ELF-1 (cell line): ENCODE data around the gene PCNT.
"Not testable (repeated sequence)": the region's sequence is repeated elsewhere in the genome, so short reads cannot be mapped to it uniquely, and the experiment has no call there.

ENCODE experiments used
- DNase-seq: peaks from one replicate; pipeline ENCODE4 v3.0.0-alpha.2; 2016; ENCODE audit warnings: low read depth, low spot score

Gene PCNT

DNA sequence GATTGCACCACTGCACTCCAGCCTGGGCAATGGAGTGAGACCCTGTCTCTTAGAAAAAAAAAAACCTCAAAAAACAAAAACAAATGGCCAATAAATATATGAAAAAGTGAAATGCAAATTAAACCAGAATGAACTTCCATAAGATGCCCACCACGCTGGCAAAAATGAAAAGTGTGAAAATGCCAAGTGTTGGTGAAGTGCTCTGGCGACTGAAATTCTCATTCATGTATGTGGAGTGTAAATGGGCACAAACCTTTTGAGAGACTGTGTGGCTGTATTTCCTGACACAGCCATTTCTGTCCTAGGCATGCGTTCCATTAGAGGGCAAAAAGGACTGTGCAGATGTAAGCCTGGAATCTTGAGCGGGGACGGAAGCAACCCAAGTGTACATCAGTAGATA lies 19.5 kb upstream of the PCNT start:
- DNase-seq: no peak

DNA sequence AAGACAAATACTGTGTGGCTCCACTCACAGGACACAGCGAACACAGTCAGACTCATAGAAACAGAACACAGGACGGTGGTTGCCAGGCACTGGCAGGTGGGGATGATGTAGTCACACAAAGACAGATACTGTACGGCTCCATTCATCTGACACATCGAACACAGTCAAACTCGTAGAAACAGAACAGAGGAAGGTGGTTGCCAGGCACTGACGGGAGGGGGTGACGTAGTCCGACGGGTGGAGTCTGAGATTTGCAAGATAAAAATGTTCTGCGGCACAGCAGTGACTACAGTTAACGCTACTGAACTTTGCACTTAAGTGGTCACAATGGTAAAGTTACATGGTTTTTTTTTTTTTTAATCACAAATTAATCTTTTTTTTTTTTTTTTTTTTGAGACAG lies 19.0 kb upstream of the PCNT start:
- no peak for DNase-seq

DNA sequence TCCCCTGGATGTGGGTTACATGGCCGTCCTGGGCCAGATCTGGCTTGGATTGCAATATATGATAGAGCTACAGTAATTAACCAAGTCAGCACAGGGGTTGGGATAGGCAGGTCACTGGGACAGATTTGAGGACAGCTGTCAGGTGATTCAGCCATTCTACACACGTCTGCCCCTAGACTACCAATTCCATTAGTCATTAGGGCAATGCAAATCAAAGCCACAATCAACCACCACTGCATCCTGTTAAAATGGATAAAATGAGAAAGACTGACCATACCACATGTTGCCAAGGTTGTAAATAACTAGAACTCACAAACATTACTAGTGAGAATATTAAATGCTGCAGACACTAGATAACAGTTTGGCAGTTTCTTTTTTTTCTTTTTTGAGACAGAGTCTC lies 16.3 kb upstream of the PCNT start:
- no peak for DNase-seq

DNA sequence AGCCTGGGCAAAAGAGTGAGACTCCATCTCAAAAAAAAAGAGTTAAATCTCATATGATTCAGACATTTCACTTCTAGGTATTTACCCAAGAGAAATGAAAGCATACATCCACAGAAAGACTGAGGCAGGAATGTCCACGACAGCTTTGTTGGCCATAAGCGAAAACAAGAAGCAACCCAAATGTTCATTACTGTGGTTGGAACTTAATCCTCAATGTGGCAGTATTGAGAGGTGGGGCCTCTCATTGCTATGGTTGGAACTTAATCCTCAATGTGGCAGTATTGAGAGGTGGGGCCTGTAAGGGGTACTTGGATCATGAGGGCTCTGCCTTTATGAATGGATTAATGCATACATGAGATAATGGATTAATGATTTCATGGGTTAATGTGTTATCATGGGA lies 15.5 kb upstream of the PCNT start:
- no peak for DNase-seq

DNA sequence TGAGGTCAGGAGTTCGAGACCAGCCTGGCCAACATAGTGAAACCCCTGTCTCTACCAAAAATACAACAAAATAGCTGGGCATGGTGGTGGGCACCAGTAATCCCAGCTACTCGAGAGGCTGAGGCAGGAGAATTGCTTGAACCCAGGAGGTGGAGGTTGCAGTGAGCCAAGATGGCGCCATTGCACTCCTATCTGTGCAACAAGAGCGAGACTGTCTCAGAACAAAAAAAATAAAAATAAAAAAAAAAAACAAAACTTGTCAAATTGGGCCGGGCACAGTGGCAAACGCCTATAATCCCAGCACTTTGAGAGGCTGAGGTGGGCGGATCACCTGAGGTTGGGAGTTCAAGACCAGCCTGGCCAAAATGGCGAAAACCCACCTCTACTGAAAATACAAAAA lies 13.7 kb upstream of the PCNT start:
- not testable (repeated sequence) for DNase-seq

DNA sequence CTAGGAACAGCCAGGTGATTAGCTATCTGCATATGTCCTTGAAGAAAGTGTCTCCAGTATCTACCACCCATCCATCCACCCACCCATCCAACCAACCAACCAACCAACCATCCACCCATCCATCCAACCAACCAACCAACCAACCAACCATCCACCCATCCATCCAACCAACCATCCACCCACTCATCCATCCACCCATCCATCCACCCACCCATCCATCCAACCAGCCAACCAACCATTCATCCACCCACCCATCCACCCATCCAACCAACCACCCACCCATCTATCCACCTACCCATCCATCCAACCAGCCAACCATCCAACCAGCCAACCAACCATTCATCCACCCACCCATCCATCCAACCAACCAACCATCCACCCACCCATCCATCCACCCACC lies 12.4 kb upstream of the PCNT start:
- no peak for DNase-seq

DNA sequence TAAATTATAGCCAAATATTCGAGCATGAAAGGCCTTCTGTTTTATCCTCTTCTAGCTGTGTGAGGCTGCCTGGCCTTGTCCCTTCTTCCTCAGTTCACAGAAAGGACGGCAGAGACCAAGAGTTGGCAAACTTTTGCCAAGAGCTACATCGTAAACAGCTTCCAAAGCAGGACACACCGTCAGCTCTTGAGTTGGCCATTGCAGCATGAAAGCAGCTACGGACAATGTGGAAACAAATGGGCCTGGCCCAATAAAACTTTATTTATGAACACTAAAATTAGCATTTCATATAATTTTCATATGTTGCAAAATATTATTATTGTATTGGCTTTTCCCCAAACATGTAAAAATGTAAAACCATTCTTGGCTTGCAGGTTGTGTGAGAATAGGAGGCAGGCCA lies 11.0 kb upstream of the PCNT start:
- DNase-seq: no peak

DNA sequence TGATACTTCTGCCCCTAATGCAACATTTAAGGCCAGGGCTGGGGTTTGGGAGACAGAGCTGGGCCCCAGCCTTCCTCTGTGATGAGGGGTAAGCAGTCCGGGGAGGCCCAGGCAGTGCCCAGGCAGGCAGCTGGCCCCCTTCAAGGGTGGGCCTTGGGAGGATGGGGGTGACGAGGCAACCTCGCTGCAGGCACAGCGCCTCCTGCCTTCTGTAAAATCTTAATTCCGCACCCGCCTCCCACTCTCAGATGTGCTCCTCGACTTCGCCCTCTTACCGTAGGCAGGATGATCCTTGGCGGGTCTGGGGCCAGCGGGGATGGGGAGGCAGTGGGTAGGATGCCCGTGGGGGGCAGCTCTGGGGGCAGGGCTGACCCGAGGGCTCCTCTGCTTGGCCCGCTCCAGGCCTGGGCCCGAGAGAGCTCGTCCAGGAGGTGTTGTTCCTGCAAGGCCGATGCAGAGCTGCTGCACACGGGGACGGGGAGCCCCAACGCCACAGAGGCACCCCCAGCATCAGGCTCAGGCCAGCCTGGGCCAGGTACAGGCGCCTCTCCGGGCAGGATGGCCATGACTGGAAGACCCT lies 9.4 kb upstream of the PCNT start:
- no peak for DNase-seq

DNA sequence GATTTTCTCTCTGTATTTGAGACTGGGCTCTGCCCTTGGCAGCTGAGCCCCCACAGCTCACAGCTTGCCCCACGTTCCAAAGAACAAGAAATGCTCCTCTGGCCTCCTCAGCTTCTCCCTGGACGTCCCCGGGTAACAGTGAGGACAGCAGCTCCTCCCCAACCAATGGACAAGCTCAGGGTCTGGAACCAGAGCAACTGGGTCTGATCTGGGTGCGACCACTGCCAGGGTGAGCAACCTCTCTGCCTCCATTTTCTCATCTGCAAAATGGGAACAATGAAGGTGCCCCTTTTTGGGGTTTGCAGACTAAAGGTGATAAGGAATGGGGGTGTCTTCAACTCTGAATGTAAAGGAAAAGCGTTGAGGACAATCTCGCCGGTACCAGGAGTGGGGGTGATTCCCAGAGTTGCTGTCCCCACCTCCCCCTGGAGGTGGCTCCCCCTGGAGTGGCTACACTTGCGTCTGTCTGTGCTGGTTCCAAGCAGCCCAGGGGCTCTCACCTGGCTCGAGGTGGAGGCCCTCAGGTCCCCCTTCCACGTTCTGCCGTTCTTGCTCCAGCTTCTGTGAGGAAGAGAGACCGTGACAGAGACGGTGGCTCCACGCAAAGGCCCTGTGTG lies 7.1 kb upstream of the PCNT start:
- DNase-seq: no peak

DNA sequence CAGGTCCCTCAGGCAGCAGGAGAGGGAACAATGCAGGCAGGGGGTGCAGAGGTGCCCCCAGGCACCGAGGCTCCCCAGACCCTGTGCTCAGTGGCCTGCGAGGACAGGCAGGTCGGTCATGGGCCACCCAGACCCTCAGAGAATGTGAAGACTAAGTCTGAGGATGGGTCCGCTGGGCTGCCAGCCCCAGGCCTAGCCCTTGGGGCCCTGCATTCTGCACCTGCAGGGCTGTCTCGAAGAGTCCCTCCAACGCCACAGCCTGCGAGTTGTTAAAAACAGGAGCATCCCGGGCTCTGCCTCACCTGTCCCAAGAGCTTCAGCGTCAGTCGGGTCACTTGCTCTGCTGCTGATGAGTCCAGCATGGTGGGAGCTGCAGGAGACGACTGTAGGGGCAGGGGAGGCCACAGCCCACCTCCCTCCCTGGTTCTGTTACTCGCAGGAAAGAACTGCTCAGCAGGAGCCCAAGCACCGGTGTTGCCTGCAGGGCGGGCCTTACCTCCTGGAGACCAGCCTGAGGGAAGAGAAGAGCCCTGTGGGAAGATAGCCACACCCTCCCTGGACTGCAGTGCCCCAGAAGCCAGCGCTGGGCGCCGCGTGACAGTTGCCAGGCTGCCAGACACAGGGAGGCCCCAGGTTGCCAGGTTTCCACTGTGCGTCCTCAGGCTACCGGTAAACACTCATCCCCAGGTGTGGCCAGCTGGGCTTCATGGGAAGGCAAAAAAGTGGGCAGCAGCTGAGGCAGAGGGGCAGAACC lies 6.1 kb upstream of the PCNT start:
- peak; percentile 51 for DNase-seq

DNA sequence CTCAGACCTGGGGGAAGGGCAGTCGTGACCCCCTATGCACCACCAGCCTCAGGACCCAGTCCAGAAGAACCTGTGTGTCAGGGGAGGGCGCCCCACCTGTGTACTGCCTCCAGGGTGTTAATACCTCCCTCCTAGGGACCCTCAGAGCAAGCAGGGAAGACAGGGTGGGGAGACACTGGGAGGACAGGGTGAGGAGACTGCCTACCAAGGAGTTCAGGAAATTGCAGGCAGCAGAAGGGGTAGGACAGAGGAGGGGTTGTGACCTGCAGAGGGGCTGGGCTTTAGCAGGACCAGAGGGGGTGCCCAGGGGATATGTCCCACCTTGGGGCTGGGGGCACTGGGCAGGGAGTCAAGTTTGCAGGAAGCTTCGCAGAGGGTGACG lies 5.5 kb upstream of the PCNT start:
- no peak for DNase-seq

DNA sequence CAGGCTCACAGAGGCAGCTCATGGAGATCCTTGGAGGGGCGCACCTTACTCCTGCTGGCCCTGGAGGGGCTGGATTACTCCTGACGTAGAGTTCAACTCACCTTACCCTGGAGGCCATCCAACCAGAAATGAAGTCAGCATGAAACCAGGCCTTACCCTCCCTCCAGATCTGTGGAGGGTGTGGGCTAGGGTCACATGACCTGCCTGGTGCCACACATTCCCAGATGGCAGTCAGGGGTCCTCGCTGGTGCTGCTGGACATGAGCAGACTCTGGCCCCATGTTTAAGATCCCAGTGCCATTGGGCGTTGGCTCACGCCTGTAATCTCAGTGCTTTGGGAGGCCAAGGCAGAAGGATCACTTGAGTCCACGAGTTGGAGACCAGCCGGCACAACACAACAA lies 4.8 kb upstream of the PCNT start:
- no peak for DNase-seq

DNA sequence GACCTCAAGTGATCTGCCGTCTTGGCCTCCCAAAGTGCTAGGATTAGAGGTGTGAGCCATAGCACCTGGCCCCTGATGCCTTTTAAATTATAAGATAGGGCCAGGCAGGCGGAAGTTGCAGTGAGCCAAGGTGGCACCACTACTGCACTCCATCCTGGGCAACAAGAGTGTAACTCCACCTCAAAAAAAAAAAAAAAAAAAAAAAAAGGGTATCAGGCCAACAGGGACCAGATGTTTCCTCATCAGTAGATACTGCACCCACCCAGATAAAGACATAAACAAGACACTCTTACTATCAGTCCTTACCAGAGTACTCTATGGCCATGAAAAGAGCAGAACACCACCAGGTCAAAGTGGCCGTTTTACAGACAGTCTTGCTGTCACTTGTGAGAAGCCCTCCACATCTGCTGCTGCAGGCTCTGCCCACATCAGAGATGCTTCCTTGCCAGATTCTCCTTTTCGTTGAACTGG lies 3.6 kb upstream of the PCNT start:
- no peak for DNase-seq

DNA sequence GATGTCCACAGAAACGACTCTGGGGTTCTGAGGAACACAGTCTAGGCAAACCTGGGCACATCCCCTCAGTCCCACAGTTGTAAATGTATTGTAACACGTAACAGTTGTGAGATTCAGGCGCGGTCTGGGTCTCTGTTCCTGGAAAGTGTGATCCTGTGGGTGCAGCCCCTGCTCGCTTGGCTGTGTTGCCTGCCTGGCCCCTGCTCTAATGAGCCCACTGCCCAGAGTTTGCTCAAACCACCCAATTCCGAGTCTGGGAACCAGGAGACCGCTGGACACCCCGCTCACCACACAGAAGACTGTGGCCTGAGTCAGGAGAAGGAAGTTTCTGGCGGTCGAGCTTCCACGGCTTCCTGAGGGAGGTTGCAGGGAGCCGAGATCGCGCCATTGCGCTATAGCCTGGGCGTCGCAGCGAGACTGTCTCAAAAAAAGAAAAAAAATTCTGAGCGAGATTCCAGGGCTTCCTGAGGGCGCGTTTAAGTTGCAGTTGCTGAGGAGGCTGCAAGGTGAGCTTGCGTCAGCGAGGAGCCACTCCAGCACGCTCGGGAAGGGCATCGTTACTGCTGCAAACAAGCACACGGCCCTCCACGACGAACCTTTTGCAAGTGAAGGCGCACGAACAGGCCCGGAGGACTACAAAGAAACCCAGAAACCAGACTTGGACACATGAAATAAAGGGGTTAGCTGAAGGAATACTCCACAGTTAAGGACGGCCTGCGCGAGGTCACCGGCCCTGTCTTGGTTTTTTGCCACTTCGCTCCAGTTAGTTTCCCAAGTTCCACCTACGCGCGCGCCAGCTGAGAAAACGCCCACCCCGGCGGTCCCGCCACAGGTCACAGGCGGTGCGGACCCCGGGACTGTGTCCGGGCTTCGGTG lies 1.4 kb upstream of the PCNT start:
- DNase-seq: peak; percentile 50

DNA sequence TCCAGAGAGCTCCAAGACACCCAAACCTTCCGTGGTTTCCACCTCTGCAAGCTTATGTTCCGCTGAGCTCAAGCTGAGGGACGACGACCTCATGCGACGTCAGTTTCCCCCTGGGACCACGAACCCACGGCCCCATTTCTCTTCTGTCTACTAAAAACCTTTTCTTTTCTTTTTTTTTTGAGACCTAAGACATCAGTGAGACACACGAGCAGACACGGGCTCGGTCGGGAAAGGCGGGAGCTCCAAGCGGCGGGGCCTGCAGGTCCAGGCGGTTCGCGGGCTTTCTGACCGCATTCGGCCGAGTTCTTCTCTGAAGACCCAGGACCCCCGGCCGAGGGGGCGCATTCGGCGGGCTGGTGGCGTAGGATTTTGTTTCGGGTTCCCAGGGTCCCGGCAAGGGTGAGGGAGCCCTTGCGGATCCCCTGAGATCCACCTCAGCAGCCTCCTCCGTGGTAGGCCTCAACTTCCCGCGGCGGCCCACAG lies 688 bp upstream of the PCNT start:
- peak; percentile 25 for DNase-seq

DNA sequence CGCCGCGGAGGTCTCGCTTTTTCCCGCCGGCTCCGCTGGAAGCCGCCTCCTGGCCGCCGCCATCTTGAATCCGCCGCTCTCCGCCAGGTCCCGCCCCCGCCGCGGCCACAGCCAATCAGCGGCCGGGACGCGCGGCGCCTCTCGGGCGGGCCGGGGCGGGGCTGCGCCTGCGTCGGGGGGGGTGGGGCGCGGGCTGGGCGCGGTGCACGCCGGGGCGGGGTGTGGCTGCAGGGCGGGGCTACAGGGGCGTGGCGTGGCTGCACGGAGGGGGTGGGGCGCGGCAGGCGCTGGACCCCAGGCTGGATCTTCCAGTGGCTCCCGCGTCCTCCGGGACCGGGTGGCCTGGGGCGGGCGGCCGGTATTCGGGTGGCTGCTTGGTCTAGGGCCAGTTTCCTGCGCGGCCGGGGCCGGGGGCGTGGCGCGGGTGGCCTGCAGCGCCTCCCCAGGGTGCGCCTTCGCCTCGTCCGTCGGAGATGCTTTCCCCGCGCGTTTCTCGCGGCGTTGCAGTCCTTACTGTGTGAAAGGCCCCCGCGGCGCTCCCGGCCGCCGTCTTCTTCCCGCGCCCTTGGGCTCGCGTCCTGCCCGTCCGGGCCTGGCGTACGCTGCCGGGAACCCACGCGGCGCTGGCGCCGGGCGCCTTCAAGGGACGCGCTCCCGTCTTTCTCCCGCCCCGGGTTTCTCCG lies 575 bp downstream of the PCNT start:
- DNase-seq: peak; percentile 88

DNA sequence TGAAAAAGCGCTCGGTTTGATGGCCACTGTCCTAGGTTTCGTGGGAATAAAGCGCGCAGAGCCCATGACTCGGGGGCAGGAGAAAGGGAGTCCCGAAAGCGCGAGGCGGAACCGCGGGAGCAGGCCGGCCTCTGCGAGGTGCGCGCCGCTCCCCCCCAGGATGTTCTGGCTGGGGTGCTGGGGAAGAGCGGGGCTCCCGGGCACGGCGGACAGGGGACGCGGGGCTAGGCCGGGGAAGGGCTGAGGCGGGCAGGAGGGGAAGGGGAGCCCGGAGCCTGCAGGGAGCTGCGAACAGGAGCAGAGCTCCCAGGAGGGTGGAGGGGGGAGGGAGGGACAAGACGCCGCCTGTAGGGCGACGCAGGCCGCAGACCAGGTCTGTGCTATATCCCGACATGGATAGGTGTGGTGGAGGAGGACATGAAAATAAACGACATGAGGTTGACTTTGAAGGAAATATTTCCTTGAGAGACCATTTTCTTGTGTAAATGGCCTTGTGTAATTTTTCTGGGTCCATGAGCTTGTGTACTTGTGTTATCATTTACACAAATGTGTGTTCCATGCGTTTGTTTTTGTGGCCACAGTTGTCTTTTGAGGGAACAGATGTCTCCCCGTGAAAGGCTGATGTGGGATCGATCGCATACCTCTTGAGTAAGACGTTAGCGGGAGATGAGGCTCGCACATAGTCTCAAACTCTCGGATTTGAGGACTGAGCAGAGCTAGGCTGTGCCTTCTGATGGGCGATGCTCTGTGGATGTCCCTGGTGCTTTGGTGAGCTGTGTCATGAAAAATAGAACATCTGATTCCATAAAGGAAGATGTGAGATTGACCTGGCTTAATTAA lies 1.3 kb downstream of the PCNT start:
- peak; percentile 75 for DNase-seq

DNA sequence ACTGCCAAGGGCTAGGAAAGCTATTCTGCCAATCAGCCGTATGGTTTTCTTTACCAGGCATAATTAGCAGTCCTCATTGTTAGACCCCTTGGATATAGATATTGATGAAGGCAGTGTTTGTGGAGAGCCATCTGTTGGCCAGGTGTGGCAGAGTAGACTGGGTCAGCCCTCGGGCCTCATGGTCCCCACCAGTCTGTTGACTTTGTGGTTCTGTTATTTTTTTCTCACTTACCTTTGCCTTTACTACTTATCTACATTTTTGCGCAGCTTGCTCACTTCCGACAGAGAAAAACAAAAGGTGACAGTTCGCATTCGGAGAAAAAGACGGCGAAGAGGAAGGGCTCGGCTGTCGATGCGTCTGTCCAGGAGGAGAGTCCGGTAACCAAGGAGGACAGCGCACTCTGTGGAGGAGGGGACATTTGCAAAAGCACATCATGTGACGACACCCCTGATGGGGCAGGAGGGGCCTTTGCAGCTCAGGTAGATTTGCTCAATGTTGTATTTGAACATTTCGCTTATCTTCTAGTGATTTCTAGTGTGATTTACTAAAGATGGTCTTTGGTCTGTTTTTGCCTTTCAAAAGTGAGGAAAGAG lies 2.3 kb downstream of the PCNT start:
- DNase-seq: no peak

DNA sequence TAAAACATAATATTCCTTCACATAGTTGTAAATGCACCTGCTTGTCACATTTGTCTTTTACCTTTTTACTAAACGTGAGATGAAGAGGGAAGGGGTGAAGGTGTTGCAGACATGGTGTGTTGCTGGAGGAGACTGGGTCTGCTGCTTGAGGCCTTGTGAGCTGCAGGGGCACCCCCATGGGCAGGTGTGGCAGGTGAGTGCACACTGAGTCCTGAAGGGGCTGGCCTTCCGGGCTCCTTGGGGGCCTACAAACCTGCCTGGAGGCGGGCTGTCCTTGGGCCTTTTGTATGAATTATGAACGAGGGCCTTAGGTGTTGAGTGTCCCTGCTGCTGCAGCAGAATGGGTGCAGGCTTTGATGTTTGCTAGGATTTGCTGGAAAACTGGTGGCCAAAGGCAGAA lies 3.8 kb downstream of the PCNT start:
- no peak for DNase-seq

DNA sequence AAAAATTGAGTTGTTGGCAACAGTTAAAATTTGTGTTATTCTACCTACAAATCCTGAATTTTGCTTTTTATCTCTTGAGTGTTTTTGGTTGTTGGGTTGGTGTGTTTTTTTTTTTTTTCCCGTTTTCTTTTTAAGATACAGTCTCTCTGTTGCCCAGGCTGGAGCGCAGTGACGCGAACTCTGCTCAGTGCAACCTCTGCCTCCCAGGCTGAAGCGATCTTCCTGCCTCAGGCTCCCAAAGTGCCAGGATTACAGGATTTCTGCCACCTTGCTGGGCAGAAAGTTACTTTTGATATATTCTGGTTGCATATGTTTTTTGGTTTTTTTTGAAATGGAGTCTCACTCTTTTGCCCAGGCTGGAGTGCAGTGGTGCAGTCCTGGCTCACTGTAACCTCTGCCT lies 4.2 kb downstream of the PCNT start:
- DNase-seq: no peak
